GM21717 (cell line): ENCODE data around the gene NSG1.

Source experiments
- ATAC-seq: cut with Tn5 transposase; IDR thresholded peaks from one replicate; pipeline ENCODE4 v1.9.1; 2021; ENCODE audit warnings: mild to moderate bottlenecking, moderate library complexity; ENCODE audit not compliant: unreplicated experiment

Gene NSG1

DNA sequence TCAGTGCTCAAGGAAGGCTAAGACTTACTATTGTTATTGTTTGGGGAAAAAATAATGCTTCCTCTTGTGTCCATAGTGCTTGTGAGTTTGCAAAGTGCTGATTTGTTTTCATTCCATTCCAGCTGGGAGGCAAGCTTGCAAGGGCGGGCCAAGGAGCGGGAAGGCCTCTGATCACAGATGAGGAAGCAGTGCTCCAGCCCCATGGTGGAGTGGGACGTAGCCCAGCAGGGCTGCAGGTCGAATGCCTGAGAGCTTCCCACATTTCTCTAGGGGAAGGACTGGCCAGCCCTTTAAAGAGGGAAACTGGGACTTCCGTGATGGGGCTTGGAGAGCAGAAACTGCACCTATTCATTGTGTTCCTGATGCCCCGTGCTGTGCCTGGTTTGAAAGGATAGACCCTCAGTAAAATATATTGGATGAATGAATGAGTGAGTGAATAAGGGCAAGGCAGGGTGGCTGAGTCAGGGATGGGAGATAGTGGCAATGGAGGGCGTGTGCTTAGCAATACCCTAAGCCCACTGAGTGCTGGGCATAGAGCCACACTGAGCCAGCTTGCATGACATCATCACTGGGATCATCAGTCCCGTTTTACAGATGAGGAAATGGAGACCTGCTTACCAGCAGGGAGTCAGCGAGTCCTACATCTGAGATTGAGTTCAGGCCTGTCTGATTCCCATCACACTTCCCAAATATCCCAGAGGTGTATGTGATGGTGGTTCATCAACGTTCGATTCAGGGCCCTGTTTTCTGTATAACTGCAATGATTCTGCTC, 17.9 kb upstream of the NSG1 start:
- ATAC-seq = no peak

GRCh38 chr4:4374388-4375098, 12.4 kb upstream of the NSG1 start:
- no peak for ATAC-seq

DNA sequence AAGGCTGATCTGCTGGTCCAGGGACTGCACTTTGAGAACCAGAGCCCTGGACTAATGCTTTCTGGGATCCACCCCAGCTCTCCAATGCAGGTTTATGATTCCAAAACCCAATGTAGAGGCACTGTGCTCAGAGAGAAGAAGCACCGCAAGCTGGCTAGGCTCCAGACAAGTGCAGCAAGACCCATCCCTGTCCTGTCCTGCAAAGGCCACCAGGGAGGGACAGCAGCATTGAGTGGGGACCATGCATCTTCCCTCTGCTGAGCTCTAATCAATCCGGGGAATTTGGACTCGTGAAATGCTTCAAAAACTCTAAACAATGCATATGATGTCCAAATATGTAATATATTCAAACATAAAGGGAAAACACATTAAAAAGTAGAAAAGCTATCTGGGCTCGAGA, 10.8 kb upstream of the NSG1 start:
- no peak for ATAC-seq

DNA sequence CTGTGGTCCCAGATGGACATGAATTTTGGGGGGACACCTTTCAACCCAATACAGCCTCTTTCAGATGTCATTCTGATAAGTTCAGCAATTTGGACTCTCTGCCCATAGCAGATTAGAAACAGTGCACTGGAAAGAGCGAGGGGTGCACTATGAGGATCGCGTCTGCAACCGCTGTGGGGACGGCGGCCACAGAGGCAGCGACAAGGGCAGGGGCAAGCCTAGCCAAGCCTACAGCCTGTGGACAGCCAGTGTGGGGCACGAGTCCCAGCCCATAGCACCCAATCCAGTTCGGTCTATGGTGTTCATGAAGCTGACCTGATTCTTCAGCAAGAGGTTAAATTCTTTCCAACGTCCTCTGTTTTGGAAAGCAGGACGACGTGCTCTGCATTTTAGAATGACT, 9.7 kb upstream of the NSG1 start:
- ATAC-seq = no peak

DNA sequence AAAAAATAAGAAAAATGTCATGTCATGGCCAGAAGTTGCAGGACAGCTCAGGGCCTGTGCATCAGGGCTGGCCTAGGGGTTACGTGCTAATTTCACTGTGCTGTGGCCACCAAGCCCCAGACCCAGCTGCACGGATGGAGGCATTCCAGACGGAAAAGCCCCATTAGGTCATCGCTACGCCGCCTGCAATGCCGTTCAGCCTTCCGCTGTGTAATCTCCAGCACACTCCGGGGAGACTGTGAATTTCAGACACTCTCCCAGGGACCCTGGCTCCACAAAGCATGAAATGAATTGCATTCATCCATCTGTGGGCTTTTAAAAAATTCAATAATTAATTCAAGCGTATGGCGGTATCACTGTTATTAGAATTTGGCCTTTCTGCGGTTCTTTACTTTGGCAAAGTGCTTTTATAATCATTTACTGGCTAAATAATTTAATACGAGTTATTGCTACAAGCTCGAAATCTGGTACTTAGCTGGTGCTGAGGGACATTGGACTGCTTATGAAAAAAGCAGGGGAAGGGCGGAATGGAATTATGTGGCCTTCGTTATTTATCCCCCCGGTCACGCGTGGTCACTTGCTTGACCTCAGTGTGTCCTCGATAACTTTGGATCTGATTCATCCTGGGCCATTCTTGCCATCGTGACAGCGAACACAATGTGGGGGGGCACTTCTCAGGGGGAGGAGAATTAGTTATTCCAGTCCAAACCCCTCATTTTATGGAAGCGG, 9.0 kb upstream of the NSG1 start:
- no peak for ATAC-seq

- ATAC-seq = no peak
Measured at GRCh38 chr4:4379540-4380087, 7.3 kb upstream of the NSG1 start.

- no peak for ATAC-seq
Measured at GRCh38 chr4:4383085-4383484, 3.8 kb upstream of the NSG1 start.

- no peak for ATAC-seq
Measured at GRCh38 chr4:4384837-4385236, 2.1 kb upstream of the NSG1 start.

GRCh38 chr4:4385729-4386295, 1.1 kb upstream of the NSG1 start:
- ATAC-seq = no peak

GRCh38 chr4:4386296-4386735, 586 bp upstream of the NSG1 start:
- peak; percentile 32 for ATAC-seq

DNA sequence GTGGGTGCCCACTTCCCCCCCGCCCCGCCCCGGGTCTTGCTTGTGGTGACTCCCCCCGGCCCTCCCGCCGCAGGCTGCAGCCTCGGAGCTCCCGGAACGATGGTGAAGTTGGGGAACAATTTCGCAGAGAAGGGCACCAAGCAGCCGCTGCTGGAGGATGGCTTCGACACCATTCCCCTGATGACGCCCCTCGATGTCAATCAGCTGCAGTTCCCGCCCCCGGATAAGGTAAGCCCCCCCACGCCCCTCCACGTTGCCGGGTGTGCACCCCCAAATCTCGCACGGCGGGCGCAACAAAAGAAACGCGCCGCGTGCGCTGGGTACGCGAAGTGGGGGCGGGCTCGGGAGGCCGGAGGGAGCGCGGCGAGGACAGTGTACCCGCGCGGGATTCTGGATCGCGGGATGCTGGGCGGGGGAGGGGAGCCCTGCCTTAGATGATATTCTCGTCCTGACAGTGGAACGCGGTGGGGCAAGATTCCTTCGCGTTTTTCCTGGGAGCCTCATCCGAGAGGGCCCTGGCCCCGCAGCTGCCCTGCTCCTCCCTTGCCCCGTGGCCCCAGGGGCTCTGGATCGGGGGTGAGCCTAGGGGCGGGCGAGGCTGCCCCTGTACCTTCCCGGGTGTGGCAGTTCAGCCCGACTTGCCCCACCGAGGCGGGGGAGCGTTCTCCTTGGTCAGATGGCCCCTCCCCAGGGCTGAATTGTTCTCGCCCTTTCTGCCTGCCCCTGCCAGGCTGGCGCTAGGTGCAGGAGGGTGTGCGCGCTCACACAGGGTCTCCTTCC, 819 bp downstream of the NSG1 start:
- ATAC-seq = no peak

GRCh38 chr4:4388311-4388790, 1.4 kb downstream of the NSG1 start:
- ATAC-seq = no peak

DNA sequence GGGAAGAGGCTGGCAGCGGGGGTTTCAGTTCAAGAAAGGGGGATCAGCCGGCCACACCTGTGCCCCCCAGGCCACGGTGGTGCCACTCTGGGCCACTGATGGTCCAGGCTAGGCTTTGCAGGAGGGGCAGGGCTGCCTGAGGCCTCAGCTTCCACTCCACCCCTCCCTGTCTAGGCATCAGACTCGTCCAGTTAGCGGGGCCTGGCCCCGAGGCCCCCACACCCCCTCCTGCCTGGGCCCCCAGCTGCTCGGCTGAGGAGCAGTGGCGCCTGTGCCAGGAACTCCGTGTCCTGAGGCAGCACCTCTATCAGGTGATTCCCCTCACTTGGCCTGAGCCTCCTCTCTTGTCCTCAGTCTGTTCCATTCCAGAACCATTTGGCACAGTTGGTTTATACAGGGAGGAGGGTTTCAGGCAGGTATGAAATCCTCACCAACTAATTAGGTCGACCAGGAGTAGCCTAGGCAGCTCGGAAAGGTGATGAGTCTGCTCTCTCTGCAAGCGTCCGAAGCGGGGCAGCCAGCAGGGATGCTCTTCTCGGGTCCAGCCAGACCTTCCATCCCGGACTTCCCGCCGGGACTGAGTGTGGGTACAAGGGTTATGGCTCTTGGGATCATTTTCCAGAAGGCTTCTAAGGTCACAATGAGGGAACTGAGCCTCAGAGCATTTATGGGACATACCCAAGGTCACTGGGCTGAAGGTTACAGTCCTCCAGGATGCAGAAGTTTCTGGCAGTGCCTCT, 2.1 kb downstream of the NSG1 start:
- no peak for ATAC-seq

- ATAC-seq = no peak
Measured at GRCh38 chr4:4390046-4390445, 3.1 kb downstream of the NSG1 start.

GRCh38 chr4:4390515-4391240, 3.8 kb downstream of the NSG1 start:
- ATAC-seq = no peak

DNA sequence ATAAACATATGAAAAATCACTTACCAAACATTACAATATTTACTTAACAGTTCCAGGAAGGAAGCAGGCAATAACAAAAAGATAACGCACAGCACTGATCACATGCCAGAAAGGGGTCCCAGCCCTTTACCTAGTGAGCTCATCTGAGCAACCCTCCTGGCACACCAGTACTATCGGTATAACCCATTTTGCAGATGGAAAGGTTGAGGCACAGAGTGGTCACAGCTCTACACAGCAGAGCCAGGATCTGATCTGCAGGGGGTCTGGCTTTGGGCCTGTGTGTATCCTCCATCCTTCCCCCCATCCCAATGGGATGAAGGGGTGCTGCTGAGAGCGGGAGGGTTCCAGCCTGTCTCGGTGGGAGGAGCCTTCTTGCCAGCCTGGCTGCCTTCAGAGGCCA, 5.0 kb downstream of the NSG1 start:
- no peak for ATAC-seq

DNA sequence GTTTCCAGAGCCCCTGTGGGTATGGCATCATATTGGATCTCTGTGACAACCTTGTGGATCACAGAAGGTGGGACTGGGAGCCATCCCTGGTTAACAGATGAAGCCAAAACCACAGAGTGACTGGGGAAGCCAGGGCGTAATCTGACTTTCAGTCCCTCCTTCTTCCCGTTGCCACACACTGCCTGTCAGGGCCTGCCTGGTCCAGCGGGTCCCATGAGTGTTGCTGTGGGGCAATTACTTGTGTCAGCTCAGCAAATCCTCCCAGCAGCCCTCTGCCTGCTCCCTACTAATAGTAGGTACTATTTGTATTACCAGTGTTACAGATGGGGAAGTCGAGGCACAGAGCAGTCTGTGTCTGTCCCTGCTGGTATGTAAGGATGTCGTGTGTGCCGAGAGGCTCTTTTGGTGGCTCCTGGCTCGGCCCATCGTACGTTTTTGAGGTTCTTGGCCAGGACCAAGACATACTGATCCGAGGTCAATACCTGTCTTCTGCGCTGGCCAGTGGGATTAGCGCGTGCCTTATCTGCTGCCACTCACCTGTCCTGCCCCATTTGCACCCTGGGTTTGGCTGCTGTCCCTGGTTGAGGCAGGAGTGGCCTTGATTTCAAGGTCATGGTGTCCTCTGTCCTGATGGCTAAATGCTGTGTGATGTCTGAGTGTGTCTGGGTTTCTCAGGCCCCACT, 5.7 kb downstream of the NSG1 start:
- ATAC-seq = no peak

DNA sequence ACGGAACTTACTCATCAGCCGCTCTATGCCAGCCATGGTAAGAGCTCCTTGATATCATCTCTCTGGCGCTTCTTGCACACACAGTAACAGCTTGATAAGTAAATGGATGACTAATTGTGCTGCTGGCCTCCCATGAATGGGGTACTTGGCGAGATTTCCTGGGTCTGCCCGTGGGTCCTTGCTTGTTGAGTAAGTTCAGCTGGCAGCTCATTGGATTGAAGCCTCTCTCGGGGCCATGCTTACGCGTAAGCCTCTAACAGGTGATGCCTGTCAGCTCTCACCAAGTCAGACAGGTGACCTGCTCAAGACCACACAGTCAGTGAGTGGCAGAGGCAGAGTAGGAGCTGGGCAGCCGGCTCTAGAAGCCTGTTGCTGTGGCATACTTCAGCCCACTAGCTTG, 7.7 kb downstream of the NSG1 start:
- ATAC-seq = no peak
